HepG2 (cell line): Measurements from ENCODE around the gene TPRA1. TPM values are rescaled to one million over a fixed set of nuclear protein-coding genes. Genes with fewer than 3 reads are reported as not detected.

ENCODE experiments used
- ATAC-seq: fragments of 200-7000 bp; cut with Tn5 transposase; 3 replicates; pipeline ENCODE4 v1.9.1; 2020; ENCODE audit warnings: mild to moderate bottlenecking, moderate library complexity
- BruUV-seq: library from RNA; stranded (reverse); fragments of 400-500 nt; replicated peaks from 2 replicates; lab custom pipeline; 2021; lab: Mats Ljungman, UMichigan
- CTCF ChIA-PET: fragments of 300-600 bp; formaldehyde crosslinking; extraction: SDS; loops from one replicate; lab custom pipeline; 2021; ENCODE audit warnings: low total read pairs, inconsistent platforms, low intra/inter-chr PET ratio; lab: Yijun Ruan, JAX
- POLR2A ChIA-PET: fragments of 350-600 bp; sonication (Branson Sonifier 250); formaldehyde crosslinking; loops from one replicate; lab custom pipeline; 2020; ENCODE audit warnings: antibody characterized with exemption, inconsistent platforms; lab: Yijun Ruan, JAX
- DNase-seq: peaks from one replicate; pipeline ENCODE4 v3.0.0-alpha.2; 2015; ENCODE audit warnings: low spot score
- FAIRE-seq: peaks from 3 replicates; lab custom pipeline; 2011; peaks lifted over from hg19 to GRCh38; lab: Jason Lieb, UNC
- H2AFZ ChIP-seq: one replicate; pipeline ENCODE4 v1.6.1; 2011; ENCODE audit warnings: low read length, inconsistent platforms
- H3K27ac ChIP-seq: fragments of 300-600 bp; 3 replicates; pipeline ENCODE4 v1.8.0; 2011; ENCODE audit warnings: mixed run types, mild to moderate bottlenecking, mixed read lengths, low read length, inconsistent platforms; ENCODE audit not compliant: insufficient read depth; ENCODE audit errors: extremely low read length
- H3K27me3 ChIP-seq, 2 experiments: fragments of 200-600 bp in 1 of 2; 2 replicates in 1 of 2; 3 replicates in 1 of 2; pipeline versions ENCODE4 v1.6.0 to v1.8.0; 2011; ENCODE audit warnings: low read length in 2 of 2, mild to moderate bottlenecking in 2 of 2, moderate library complexity in 2 of 2, inconsistent platforms in 1 of 2; ENCODE audit not compliant: insufficient read depth in 2 of 2, control insufficient read depth in 1 of 2
- H3K36me3 ChIP-seq, 2 experiments: fragments of 200-600 bp in 1 of 2; replicated peaks in 1 of 2; 2 replicates in 1 of 2; 3 replicates in 1 of 2; pipeline versions ENCODE4 v1.5.1 to v1.8.0; 2011; ENCODE audit warnings: low read length in 2 of 2, inconsistent platforms in 1 of 2; ENCODE audit not compliant: insufficient read depth in 2 of 2, control insufficient read depth in 1 of 2
- H3K4me1 ChIP-seq: 2 replicates; pipeline ENCODE4 v1.5.1; 2012; ENCODE audit warnings: low read length, inconsistent platforms; ENCODE audit not compliant: insufficient read depth
- H3K4me2 ChIP-seq: 2 replicates; pipeline ENCODE4 v1.6.0; 2011; ENCODE audit warnings: low read depth, low read length, inconsistent platforms
- H3K4me3 ChIP-seq, 3 experiments: fragments of 200-600 bp in 1 of 3; sonication (generic), shearing (Covaris generic) in 1 of 3; replicated peaks in 1 of 3; 2 replicates each; pipeline ENCODE4 v1.5.1; 2011 to 2016; ENCODE audit warnings: low read length in 3 of 3, inconsistent platforms in 2 of 3, low read depth in 2 of 3, mild to moderate bottlenecking in 2 of 3, control low read depth in 1 of 3, mixed read lengths in 1 of 3; ENCODE audit not compliant: insufficient read depth in 1 of 3
- H3K79me2 ChIP-seq: one replicate; pipeline ENCODE4 v1.6.1; 2011; ENCODE audit warnings: low read length, inconsistent platforms; ENCODE audit not compliant: insufficient read depth
- H3K9ac ChIP-seq: 2 replicates; pipeline ENCODE4 v1.6.0; 2011; ENCODE audit warnings: mild to moderate bottlenecking, low read depth, low read length, inconsistent platforms; ENCODE audit not compliant: insufficient read depth
- H3K9me3 ChIP-seq: 2 replicates; pipeline ENCODE4 v1.5.1; 2012; ENCODE audit warnings: mild to moderate bottlenecking, low read length
- H4K20me1 ChIP-seq: 2 replicates; pipeline ENCODE4 v1.6.0; 2011; ENCODE audit warnings: inconsistent platforms, mild to moderate bottlenecking, low read length, moderate library complexity; ENCODE audit not compliant: insufficient read depth
- AKNA ChIP-seq: sonication (generic); formaldehyde crosslinking; IDR thresholded peaks from 2 replicates; pipeline ENCODE4 v1.4.0; 2020; ENCODE audit warnings: missing genetic modification reagents, borderline replicate concordance
- ELF1 ChIP-seq: sonication (generic); formaldehyde crosslinking; IDR thresholded peaks from 2 replicates; pipeline ENCODE4 v1.4.0; 2020; ENCODE audit warnings: missing genetic modification reagents
- RFXAP ChIP-seq: sonication (generic); formaldehyde crosslinking; IDR thresholded peaks from 2 replicates; pipeline ENCODE4 v1.4.0; 2020; ENCODE audit warnings: missing genetic modification reagents, borderline replicate concordance
- ZMAT5 ChIP-seq: sonication (generic); formaldehyde crosslinking; IDR thresholded peaks from 2 replicates; pipeline ENCODE4 v1.5.0; 2020; ENCODE audit warnings: mild to moderate bottlenecking, low read depth, missing genetic modification reagents, borderline replicate concordance
- ZNF552 ChIP-seq: sonication (generic); formaldehyde crosslinking; IDR thresholded peaks from 2 replicates; pipeline ENCODE4 v1.9.0; 2022; ENCODE audit warnings: missing genetic modification reagents, mild to moderate bottlenecking, borderline replicate concordance
- WGBS: methylation state at CpG from one replicate; pipeline ENCODE4 v1.1.6; 2017; ENCODE audit warnings: low lambda C conversion rate; 5-methylcytosine and 5-hydroxymethylcytosine counted together
- in situ Hi-C: cut with HindIII; loops from 2 replicates; pipeline ENCODE4 v1.10.0; 2017; ENCODE audit warnings: low pct_unique_long_range_greater_than_20kb; ENCODE audit not compliant: extremely low pct_ligation_motif_present
- intact Hi-C: fragments of 100-400 bp; cut with micrococcal nuclease; formaldehyde crosslinking; loops from one replicate; pipeline ENCODE4 v1.10.0; 2022; ENCODE audit not compliant: unreplicated experiment
- polyA plus RNA-seq, 8 experiments: library from polyadenylated mRNA; depleted of rRNA in 3 of 8; stranded (reverse) in 7 of 8; unstranded in 1 of 8; fragments of >200 nt; fragmentation: Illumina TruSeq in 4 of 8; extraction: Trizol in 4 of 8; gene quantifications; 2 replicates each; pipeline versions ENCODE4 v1.2.1 to v1.2.3, GENCODE V29; 2011 to 2016; ENCODE audit warnings: low read depth in 4 of 8, missing spikeins in 1 of 8, mixed read lengths in 1 of 8; ENCODE audit not compliant: insufficient read depth in 1 of 8
- total RNA-seq, 5 experiments: library from RNA; depleted of rRNA; stranded (reverse); fragments of >200 nt; fragmentation: Illumina TruSeq; extraction: Trizol; gene quantifications; 2 replicates each; pipeline ENCODE4 v1.2.3, GENCODE V29; 2016; ENCODE audit warnings: low read depth in 1 of 5

Gene TPRA1
- total and polyA plus RNA-seq, 2 of the 13 experiments (the other 11 are each of a cell fraction or from before 2014, with no cell fraction given), result 25.4 to 25.8 TPM

- no peaks in the 10 kb centered on the region for H3K79me2 ChIP-seq
- in situ Hi-C loops (no loop called here), intact Hi-C loops (no loop called here)
- CTCF ChIA-PET, result no interaction called here
- H3K9ac ChIP-seq, result no peak overlapping the region
- DNase-seq (no peak), FAIRE-seq (no peak), ATAC-seq (no peak)
- no peak overlapping the region for H3K4me3 ChIP-seq
- no peaks in the 10 kb centered on the region for H3K36me3 ChIP-seq
- BruUV-seq, result no TSS peak
- H3K4me2 ChIP-seq, result no peak overlapping the region
- POLR2A ChIA-PET, result no interaction called here
- TF ChIP-seq ZMAT5 (no peak), ELF1 (CRISPR knock-in tag) (no peak), AKNA (no peak), RFXAP (CRISPR knock-in tag) (no peak), ZNF552 (CRISPR knock-in tag) (no peak)
- WGBS, result 95% methylated on average over 12 of the region's 12 CpGs
- H3K27ac ChIP-seq, result no peak overlapping the region
- H4K20me1 ChIP-seq, result no peaks in the 10 kb centered on the region; the same call in 1 of the 2 replicates
- H3K4me1 ChIP-seq, result peaks cover 21% of the 10 kb centered on the region
- peaks cover 2 to 7% of the 10 kb centered on the region in 2 experiments for H3K27me3 ChIP-seq
- H2AFZ ChIP-seq, result no peak overlapping the region
- H3K9me3 ChIP-seq, result no peaks in the 10 kb centered on the region
These were observed 40.5 kb upstream of the TPRA1 start for GRCh38 chr3:127630811-127631714.
